GM18873 (cell line): Measurements from ENCODE around the gene MRPS23.

Experiments used
- ATAC-seq: cut with Tn5 transposase; IDR thresholded peaks from one replicate; pipeline ENCODE4 v1.9.1; 2021; ENCODE audit warnings: mild to moderate bottlenecking, moderate library complexity, moderate number of reproducible peaks; ENCODE audit not compliant: unreplicated experiment, low FRiP score

The MRPS23 gene

DNA sequence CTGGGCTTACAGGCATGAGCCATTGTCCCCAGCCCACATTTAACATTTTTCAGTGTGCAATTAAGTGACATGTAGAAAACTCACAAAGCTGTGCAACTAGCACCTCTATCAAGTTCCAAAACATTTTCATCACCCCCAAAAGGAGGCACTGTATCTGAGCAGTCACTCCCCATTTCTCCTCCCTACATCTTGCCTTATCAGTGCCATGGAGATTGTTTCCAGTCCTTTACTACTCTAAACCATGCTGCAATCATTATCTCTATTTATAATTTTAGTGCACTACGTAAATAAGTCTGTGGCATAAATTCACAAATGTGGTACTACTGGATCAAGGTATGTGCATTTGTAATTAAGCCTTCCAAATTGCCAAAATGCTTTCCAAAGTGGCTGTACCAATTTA lies 7.6 kb downstream of the MRPS23 start:
- ATAC-seq: no peak

DNA sequence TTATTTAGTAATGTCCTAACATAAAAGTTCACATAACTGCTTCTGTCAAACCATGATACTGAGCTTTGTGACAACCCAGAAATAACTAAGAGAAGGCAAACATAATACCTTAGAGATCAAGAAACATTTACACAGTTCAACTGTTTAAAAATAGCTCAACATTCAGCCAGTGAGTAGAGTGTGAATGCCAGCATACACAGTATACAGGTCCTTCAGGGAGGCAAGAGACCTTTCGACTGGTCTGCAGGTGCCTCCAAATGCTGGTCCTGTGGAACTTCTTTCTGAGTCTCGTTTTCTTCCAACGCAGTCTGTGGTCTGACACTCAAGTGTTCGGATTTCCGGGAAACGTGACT lies 10.3 kb downstream of the MRPS23 start:
- ATAC-seq: no peak

DNA sequence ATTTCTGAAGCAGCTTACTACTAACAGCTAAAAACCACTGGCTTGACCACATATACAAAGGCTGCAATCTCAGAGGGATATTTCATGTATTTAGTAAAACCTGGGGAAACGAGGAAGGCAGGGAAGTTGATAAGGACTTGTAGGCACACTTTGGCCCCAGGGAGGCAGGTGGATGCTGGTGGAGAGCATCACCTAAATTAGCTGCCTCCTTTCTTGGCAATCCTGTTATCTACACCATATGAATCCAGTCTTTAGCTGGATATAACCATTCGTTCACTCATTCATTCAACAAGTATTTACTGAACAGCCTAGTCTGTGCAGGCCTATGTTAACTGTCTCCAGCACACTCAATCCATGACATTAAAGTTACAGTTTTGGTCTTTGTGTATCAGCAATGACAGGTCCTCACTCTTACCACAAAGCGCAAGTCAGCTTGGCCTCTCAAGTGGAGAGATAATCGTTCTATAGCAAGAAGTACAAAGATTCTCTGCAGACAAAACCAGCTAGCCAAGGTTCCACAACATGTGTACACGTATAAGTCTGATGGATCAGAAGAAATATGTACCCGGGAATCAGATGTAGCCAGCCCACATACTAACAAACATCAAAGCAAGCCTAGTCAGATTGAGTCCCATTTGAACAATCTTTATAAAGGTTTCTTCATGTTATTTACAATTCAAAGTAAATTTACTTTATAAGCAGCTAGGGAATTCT lies 10.8 kb downstream of the MRPS23 start:
- no peak for ATAC-seq

DNA sequence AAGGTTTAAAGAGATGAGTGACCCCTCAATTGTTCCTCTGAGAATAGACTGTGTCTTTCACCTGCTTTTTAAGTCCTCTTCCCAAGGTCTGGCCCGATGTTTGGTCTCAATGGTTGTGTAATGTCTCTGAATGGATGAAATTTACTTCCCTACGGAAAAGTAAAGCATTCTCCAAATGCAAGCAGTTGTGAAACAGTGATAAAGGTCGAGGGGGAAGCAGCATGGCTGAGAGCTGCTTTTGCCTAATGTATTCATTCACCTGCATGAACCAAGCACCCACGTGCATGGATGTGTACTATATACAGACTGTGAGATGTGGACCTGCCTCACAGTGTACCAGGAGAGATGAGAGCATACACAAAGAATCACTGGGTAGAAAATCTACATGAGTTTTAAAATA lies 11.4 kb downstream of the MRPS23 start:
- no peak for ATAC-seq

DNA sequence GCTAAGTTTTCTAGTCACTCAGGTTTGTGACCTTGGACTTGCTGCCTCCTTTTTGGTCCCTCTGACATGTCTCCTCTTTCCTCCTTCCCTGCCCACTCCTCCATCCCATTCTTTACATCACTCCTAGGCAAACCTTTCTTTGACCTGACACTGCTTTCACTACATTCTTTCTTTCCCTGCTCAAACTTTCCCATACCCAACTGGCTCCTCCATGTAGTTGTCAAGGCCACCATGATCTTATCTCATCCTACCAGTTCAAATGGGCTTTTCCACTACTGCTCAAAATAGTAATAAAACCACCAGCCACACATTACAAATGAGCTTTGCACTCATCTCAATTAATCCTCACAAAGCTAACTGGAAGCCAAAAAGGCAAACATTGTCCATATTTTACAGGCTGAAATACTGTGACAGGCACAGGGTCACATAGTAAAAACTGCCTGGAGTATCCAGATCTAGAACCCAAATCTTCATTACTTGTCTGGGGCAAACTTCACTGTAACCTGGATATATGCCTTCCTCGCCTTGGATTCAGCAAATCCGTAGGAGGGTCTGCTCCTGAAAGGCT lies 14.4 kb downstream of the MRPS23 start:
- ATAC-seq: no peak

DNA sequence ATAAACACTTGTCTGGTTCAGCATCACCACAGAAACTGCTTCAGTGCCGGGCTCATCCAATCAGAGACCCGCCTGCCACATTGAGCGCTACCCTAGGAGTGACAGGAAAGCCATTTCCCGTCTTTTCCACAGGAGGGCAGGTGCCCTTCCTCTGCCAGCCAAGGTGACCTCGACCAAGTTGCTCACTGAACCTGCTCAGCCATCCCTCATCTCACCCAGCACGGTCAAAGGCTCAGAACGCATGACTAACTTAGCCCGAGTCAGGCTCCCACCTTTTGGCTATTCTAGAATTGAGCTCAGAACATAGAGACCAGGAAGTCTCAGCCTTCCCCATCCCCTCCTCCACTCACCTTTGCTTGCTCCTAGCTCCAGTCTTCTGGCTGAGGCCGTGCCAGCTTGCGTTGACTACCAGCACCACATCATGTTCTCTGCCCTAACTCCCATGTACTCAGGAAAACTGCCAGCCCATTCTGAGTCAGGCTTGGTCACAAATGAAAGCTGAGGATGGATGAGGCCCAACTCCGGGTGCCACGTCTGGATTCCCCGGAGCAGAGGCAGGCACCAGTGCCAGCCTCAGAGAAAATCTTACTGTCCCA lies 15.6 kb downstream of the MRPS23 start:
- ATAC-seq: no peak

DNA sequence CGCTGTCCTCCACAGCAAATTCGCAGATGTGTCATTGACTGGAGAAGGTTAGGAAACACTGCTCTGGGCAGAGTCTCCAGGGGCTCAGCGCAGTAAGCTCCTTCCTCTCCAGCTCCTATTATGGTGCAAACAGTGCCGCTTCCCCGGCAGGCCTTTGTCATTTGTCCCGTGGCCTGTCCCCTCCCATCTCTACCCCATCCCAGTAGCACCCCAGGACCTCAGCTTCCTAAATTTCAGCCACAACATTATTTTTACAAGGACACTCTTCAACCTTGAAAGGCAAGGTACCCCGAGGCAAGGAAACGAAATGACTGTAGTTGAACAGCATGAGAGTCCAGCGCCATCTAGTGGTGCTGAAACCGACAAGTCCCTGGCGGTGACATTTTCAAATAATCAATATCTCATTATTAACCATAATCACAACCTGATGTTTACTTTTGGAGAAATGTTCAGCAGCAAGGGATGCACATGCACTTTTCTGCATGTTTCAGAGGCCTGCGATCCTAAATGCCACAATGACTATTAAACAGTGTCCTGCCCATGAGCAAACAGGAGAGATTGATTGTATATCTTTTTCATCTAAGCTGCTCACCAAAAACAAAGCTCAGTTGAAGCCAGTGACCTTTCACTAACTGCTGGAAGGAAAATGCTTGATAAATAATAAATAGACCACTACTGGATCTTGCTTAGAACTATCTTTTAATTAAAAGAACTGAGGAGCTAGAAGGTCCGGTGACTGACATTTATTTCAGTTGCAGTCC lies 16.5 kb downstream of the MRPS23 start:
- no peak for ATAC-seq

DNA sequence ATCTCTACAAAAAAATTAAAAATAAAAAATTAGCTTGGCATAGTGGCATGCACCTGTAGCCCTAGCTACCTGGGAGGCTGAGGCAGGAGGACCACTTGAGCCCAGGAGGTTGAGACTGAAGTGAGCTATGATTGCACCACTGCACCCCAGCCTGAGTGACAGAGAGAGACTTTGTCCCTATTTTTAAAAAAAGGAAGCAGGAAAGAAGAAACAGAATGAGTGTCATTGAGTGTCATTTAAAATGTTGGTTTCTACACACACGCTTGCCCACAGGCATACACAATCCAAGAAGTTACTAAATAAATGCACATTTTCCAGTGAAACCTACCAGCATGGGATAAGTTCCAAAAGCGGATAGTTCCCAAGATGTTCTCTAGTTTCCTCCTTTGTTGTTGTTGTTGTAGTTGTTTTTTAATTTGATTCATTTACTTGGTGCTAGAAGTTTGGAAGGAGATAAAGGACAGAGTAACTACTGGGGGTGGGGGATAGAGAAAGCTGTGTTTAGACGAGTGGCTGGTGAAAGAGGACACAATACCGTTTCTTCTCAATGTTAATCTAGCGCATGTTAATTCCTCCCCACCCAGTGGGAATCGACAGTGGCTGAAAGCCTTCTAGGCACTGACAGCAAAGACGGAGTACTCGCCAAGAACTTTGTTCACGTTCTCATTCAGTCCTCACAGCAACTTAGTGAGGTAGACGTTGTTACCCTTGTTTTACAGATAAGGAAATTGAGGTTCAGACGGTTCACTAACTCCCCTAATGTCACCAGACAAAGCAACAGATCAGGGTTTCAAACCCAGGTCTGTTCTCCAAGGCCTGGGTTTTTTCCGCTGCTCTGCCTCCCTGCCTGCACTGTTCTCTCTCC lies 17.3 kb downstream of the MRPS23 start:
- no peak for ATAC-seq

DNA sequence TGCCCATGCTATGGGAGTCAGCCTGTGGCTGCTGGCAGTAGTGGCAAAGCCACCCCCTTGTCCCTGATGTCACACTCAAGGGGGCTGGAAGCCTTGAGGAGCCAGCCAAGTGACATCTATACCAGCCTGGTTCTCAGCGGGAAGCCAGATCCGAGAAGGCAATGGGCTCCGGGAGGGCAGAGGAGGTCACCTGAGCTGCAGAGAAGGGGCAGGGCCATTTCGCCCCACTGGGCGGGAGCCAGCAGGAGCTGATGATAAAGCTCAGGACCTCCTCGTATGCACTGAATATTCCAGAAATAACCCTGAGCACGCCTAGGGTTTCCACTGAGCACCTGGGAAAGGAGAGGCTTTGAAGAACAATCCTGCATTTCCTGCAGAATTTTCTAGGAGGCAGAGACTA lies 19.0 kb downstream of the MRPS23 start:
- ATAC-seq: no peak

DNA sequence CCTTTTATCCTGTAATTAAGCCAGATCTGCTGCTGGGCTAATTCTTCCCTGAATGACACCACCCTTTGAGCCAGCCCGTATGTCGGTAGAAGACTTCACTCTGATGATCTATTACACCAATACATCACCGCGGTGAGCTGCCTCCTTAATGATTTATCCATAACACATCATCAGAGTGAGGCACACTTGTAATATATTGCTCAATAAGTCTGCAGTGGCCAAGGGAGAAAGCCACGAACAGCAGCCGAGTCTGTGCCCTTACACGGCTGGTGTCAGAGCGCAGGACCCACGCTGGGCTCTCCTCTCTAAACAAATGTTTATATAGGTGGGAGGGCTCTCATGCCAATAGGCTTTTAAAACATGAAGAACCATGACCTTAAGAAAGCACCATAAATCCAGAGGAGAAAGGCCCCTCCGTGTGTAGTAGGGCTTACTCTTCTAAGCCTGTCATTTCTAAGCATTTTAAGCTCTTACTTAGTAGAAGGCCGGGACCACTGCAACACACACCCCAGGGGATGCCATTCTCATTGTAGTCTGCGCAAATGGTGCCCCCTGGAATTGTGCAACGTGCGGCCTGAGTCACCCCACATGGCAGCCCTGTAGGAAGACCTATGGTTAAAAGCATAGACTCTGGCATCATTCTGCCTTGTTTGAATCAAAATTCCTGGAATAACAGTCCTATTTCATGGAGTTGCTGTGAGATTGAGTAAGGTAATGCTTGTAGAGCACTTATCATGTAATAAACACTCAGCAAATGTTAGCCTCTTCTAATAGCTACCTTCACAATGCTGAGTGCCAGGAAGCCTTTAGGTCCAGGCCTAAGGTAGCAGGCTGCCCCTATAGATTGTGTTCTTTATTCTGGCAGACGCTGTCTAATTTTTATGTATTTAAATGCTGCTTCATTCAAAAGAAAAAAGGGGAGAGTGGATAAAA lies 26.1 kb downstream of the MRPS23 start:
- ATAC-seq: no peak

DNA sequence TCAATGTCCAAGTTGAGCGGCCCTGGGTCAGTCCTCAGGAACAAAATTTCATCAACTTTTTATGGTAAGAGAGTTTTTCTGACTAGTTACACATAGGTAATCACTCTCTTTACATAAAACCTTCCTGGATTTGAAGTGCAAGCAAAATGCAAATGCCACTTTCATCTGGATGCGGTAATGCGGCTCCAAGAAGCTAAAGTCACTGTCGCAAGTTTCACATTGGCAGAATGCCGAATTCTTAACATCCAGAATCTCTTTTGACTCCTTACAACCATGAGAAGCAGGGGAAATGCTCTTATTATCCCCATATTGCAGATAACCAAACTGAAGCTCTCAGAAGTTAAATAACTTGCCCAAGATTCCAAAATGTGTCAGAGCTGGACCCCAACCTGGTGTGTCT lies 30.0 kb downstream of the MRPS23 start:
- ATAC-seq: no peak

DNA sequence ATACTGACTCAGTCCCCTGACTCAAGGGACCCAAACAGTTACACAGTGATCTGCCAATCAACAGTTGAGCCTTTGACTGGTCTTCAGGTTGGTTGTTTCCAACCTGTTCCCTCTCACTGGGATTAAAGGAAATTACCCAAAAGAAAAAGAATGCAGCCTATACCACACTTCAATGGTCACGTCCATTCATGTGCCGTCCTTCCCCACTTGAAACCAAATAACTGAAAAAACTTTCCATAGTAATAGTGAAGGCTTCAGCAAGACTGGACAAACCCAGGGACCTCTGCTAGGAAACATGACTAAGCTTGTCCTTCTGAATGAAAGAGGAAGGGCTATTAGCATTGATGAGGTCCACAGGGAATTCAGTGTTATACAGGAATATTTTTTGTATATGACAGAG lies 30.6 kb downstream of the MRPS23 start:
- no peak for ATAC-seq

DNA sequence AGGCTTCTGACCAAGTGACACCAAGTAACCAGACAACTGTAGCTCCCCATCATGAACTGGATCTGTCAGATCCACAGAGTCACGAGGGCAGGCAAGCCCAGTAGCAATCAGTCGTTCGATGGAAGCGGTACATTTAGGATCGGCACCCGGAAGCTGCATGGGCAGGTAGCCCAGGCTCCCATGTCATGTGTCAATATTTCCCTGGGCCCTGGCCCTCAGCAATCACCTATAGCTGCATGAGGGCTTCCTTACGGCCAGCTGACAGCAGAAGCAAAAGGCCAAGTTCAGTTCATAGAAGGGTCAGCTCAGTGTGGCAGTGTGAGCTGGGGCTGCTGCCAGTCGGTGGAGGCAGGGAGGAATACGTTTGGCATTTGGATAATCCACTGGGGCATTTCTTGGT lies 31.8 kb downstream of the MRPS23 start:
- no peak for ATAC-seq

DNA sequence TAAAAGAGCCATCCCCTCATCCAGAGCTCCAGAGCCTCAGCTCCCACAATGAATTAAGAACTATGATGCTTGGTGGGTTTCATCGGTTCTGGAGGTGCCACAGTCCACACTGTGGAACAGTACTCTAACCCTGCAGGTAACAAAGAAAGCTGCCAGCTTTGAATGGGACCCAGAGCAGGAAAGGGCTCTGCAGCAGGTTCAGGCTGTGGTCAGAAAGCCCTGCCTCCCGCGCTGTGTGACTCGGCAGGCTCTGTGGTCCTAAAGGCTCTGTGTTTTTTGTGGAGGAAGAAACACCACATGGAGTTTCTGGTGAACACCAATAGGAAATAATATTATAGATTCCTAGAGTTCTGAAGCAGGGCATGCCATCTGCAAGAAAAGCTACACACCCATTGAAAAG lies 32.5 kb downstream of the MRPS23 start:
- no peak for ATAC-seq

DNA sequence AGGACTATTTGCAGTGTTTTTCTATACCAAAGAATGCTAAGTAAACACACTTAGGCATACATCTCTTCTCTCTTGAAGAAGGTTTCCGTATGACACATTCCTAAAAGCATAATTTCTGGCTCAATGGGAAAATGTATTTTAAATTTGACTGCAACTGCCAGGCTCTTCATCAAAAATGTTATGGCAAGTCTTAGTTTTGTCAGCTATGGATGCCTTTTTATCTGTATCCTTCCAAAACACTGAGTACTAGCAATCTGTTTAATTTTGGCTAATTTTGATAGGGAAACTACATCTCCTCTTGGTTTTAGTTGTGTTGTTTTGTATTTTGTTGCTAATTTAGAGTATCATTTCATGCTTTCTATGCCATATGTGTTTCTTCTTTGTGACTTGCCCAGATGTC lies 35.4 kb downstream of the MRPS23 start:
- no peak for ATAC-seq

DNA sequence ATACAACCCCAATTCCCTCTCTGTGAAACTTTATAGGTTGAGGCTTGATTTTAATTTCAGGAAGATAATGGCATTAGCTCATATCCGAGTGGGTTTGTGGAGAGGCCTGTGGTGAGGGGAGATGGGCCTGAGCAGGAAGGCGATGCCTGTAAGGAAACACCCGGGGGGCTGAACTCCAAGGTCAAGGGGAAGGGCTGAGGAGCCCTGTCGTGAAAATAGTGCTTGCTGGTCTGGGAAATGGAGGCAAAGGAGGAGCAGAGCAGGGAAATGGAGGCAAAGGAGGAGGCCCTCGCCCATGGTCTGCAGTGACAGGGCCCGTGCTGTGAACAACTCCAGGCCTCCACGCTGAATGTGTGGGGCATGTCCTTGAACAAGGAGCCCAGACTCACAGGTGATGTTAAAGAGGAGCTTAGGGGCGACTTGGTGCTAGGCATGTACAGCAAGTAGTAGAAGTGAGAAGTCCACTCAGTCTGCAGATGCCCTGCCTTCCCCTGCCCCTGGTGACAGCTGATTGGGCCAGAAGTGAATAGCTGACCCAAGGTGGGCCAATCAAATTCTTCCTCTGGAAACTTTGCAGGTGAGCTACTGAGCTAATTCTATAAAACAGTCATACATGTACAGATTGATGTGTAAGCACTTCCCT lies 38.1 kb downstream of the MRPS23 start:
- no peak for ATAC-seq

DNA sequence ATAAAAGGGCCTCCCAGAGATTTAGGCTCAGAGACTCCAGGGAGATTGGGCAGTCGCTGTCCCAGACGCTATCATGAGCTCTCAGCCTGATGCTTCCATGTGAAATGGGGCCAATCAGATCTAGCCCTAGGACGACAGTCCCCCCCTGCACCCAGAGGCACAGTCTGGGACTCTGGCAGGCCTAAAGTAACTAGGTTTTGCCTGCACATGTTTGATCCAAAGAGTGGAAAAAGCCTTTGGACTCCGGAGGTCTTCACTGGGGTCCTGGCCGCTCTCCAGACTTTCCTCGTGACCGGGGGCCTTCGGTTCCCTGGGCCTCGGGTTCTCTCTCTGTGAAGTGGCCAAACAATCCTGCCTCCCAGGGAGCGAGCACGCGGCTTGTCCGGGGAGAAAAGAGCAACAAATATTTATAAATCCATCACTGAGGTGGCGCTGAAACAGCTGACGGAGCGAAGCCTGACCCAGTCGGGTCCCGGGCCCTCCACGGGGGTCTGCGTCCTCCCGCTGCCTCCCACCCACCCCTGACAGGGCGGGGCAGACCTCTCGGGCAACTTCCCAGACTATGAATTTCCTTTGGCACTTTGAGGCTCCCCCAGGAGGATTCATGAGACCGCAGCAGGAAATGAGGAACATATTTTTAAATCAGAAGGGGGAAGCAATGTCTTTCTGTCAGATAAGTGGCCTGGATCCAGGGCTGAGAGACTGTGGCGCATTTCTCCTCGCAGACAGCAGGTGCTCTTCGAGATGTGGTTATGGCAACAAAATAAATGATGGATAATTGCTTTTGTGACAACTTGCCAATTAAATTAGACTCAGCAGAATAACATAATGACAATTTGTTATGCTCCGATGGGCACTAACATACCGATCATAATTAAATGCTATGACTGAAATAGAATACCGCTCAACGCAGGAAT lies 38.9 kb downstream of the MRPS23 start:
- no peak for ATAC-seq

DNA sequence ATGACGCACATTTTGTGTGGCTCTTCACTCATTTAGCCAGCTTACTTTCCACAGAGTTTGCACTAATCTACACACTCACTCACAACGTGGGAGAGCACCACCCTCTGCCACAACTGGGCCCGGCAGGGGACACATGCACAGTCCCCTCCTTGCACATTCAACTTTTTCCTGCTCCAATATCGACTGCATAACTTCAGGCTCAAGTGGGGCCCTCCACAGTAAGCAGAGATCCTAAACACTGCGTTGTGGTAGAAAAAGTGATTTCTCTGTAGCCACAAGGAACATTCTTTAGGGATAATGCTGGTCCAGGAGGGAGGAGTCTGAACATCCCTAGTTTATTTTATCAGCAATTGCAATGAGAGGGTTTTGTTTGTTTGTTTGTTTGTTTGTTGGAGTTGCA lies 40.0 kb downstream of the MRPS23 start:
- ATAC-seq: no peak
